HG03378 (cell line): Measurements from ENCODE around the gene PPP2R2D.
"Not testable (repeated sequence)": the region's sequence is repeated elsewhere in the genome, so short reads cannot be mapped to it uniquely, and the experiment has no call there.

Experiments
- ATAC-seq: cut with Tn5 transposase; IDR thresholded peaks from one replicate; pipeline ENCODE4 v1.9.1; 2021; ENCODE audit warnings: mild to moderate bottlenecking, moderate library complexity; ENCODE audit not compliant: unreplicated experiment

PPP2R2D gene

DNA sequence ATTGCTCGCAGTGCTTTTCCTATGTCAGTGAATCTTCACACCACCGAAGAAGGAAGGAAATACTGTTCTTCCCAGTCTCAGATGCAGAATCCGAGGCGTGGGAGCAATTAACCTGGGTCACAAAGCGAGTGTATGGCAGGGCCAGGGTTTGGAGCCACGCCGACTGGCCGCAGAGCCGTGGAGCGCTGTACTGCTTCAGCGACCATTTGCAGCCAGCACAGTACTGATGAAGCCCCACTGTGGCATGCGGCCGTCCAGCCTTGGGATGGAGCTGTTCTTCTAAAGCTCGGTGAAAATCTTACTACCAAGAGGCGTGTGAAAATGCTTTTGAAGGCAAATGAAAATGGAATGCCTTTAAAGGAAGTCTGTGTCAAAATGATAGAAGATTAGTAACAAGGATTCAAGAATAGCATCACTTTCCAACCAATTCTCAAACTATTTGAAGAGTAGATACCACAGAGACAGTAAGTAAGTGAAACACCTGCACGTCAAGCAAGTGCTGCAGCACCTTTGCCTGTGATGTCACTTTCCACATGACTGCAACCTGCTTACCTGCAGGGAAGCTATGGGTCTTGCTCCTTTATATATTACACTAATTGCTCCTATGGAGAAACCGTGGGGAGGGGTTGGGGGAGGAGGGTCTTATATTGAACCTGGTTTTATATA, 4.9 kb downstream of the PPP2R2D start:
- ATAC-seq: no peak

DNA sequence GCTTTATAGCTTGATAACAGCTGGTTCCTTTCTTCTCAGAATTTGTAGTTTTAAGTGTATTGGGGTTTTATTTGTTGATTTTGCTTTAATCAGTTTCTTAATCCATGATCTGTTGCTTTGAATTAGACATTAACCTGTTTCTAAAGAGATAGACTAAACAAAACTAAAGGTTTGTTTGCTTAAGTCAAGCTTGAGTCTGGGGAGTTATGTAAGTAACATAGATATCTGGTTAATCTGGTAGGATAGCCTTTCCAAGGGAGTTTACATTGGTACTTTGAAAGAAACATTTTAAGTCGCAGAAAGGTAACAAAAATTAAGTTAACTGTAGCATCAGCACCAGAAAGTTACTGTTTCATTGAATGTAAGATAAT, 5.4 kb downstream of the PPP2R2D start:
- no peak for ATAC-seq

DNA sequence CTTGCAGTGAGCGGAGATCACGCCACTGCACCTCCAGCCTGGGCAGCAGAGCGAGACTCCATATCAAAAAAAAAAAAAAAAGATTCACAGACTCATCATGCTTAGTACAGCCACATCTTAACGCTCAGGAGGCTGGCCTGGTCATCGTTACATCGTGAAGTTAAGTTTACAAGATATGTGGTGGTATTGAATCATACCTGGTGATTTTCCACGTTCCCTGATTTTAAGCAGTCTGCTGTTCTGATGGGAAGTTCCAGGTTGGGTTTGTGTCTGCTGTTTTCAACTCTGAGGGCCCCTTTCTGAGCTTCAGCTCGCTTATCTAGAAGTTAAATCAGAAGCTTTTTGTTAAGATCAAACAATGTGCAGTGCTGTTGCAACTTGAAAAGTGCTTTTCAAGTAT, 6.9 kb downstream of the PPP2R2D start:
- ATAC-seq: no peak

DNA sequence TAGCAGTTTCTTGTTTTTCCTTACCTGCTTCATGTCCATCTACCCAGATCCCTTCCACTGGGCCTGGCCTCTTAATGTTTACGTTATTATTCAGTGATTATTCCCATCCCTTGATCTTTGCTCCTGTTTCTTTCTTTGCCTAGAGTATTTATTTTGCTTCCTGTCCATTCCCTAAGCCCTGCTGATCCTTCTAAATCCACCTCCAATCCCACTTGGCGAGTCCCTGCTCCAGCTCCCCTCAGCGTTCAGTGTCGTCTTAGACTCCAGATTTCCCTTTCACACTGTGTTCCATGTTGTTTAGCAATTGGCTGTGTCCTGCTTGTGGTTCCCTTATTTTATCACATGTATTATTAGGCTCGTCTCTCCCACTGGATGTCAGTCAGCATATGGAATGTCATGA, 7.3 kb downstream of the PPP2R2D start:
- ATAC-seq: no peak

DNA sequence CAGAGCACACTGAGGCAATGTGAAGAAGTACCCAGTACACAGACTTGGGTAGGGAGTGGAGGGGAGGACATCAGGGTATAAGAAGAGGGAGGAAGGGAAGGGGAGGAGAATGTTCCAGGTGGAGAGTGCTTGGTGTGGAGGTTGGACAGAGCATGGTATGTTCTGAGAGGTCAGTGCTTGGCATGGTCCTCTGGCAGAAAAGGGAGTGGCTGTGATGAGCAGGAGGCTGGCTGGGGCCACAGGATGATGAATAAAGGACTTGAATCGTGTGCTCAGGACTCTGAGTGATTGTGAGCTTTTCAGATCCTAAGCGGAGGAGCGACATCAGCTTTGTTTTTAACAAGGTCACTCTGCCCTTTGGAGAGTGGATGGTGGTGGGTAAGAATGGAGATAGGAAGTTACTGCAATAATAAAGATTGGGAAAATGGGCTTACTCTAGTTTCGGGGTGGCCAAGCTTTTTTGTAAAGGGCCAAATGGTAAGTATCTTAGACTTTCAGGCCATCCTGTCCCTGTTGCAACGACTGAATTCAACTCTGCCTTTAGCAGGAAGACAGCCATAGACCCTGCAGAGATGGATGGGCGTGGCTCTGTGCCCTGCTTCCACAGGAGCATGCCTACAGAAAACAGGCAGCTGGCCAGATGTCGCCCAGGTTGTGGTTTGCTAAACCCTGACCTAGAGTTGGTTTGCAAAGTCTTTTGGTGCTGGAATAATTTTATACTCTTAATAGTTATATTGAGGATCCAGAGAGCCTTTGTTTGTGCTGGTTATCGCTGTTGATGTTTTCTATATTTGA, 8.4 kb downstream of the PPP2R2D start:
- ATAC-seq: no peak

DNA sequence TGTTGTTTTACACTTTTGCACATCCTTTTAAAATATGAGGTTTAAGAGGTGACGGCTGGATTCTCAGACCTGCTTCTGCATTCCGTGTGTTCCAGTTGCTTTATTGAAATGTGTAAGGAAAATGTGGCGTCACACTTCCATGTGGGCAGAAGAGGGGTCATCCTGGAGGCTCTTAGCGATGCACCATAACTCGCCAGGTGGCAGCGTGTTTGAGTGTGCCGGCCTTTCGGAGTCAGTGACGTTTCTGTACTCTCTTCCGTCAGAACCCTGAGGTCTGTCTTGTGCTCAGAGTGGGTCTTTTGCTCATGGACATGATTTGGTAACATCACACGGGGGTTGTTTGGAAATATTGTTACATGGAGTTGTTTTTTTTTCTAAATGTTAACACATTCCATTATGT, 9.1 kb downstream of the PPP2R2D start:
- no peak for ATAC-seq

DNA sequence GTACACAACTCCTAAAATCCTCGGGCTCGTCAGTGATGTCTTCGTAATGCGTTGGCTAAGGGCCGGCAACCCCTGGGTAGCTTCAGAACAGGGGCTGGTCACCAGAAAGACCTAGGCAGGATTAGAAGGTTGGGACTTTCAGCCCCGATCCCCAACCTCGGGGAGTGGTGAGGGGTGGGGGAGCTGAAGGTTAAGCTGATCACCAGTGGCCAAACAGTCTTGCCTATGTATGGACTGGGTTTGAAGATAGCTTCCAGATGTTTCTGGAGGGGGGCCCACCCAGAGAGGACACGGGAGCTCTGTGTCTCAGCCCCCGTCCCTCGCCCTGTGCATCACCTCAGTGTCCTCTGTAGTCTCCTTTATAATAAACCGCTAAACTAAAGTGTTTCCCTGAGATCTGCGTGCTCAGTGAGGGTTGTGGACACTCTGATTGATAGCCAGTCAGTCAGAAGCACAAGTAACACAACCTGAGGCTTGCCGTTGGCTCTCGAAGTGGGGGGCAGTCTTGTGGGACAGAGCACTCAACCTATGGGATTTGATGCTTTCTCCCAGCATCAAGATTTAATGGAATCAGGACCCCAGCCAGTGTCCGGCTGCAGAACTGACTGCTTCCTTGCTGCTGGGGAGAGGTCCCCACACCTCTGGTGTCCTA, 10.0 kb downstream of the PPP2R2D start:
- ATAC-seq: no peak

DNA sequence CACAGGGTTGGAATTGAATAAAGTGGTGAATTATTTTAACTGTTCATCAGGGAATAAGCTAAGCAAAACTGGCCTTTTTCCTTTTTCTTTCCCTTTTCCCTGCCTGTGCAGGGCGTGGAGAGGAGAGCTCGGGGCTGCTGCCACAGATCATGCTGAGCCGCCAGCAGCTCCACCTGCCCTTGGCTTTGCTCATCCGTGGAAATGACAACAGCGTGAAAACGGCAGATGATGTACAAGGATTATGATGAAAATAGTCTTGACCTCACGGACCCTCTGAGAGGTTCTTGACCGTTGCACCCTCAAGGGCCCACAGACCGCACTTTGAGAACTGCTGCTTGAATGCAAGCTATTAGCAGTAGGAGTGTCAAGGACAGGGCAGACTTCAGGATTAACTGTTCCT, 10.6 kb downstream of the PPP2R2D start:
- ATAC-seq: no peak

DNA sequence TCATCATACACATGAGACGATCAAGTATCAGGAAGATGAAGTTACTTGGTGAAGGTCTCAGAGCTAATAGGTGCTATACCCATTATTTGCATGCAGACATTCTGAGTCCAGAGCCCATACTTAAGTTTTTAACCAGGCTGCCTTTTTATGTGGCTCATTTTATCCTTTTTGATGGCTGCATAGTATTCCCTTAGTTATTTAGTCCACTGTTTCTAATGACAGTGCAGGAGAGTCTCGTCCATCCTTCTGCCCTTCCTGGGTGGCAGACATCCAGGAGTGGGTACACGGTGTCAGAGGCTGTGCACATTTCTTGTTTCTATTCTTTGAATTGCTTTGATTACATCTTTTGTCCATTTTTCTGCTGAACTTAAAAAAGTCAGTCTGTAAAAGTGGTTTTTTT, 11.8 kb downstream of the PPP2R2D start:
- no peak for ATAC-seq

DNA sequence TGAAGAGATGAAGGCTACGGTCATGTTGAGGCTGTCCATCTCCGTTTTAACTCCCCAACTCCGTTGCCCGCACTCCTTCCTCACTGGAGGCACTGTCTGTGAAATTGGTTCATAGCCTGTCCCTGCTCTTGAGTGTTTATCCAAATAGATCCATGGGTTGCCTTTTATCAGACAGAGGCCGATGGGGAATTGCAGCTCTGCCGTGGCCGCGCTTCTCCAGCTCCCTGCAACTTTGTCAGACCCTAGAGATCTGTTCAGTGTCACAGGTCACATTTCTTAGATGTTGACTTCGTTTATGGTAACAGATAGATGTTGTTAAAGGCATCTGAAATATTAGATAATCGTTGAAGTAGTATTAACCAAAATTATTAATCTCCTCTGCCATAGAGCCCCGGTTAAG, 14.7 kb downstream of the PPP2R2D start:
- ATAC-seq: no peak

DNA sequence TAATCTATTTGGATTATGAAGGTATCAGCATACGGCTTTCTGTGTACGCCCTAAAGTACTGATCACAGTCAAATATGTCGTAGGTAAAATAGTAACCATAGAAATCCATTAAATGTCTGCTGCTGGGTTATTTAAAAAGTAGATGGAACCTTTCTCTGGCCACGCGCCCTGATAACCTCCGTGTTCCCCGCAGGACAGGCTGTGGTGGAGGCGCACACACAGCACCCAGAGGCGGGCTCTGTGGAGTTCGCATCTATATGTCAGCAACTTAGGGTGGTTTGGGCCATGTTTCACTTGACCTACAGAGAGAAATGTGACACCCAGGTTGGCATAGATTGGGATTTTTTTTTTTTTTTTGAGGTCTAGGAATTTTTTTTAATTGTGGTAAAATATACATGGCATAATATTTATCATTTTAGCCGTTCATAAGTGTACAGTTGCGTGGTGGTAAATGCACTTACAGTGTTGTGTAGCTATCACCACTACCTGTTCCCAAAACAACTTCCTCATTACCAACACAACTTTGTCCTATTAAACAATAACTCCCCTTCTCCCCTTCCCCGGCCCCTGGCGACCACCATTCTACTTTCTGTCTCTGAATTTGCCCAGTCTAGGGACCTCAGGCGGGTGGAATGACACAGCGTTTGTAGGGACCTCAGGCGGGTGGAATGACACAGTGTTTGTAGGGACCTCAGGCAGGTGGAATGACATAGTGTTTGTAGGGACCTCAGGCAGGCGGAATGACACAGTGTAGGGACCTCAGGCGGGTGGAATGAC, 15.4 kb downstream of the PPP2R2D start:
- no peak for ATAC-seq

DNA sequence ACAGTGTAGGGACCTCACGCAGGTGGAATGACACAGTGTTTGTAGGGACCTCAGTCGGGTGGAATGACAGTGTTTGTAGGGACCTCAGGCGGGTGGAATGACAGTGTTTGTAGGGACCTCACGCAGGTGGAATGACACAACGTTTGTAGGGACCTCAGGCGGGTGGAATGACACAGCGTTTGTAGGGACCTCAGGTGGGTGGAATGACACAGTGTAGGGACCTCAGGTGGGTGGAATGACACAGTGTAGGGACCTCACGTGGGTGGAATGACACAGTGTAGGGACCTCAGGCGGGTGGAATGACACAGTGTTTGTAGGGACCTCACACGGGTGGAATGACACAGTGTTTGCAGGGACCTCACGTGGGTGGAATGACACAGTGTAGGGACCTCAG, 16.0 kb downstream of the PPP2R2D start:
- not testable (repeated sequence) for ATAC-seq

DNA sequence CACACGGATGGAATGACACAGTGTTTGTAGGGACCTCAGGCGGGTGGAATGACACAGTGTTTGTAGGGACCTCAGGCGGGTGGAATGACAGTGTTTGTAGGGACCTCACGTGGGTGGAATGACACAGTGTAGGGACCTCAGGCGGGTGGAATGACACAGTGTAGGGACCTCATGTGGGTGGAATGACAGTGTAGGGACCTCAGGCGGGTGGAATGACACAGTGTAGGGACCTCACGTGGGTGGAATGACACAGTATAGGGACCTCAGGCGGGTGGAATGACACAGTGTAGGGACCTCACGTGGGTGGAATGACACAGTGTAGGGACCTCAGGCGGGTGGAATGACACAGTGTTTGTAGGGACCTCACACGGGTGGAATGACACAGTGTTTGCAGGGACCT, 16.7 kb downstream of the PPP2R2D start:
- not testable (repeated sequence) for ATAC-seq

DNA sequence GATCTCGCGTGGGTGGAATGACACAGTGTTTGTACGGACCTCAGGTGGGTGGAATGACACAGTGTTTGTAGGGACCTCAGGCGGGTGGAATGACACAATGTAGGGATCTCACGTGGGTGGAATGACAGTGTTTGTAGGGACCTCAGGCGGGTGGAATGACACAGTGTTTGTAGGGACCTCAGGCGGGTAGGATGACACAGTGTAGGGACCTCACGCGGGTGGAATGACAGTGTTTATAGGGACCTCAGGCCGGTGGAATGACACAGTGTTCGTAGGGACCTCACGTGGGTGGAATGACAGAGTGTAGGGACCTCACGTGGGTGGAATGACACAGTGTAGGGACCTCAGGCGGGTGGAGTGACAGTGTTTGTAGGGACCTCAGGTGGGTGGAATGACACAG, 18.7 kb downstream of the PPP2R2D start:
- ATAC-seq: not testable (repeated sequence)

DNA sequence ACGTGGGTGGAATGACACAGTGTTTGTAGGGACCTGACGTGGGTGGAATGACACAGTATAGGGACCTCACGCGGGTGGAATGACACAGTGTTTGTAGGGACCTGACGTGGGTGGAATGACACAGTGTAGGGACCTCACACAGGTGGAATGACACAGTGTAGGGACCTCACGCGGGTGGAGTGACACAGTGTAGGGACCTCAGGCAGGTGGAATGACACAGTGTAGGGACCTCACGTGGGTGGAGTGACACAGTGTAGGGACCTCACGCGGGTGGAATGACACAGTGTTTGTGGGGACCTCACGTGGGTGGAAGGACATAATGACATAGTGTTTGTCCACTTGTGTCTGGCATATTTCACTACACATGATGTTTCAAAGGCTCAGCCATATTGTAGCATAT, 19.3 kb downstream of the PPP2R2D start:
- no peak for ATAC-seq

DNA sequence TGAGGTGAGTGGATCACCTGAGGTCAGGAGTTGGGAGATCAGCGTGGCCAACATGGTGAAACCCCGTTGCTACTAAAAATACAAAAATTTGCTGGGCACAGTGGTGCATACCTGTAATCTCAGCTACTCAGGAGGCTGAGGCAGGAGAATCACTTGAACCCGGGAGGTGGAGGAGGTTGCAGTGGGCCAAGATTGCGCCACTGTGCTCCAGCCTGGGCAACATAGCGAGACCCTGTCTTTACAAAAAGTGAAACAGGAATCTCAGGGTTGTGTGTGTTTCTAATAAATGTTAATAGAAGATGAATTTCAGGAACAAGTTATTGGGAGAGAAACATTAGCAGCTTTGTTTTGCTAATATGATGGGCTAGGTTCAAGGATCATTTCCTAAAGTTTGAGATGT, 19.9 kb downstream of the PPP2R2D start:
- no peak for ATAC-seq

DNA sequence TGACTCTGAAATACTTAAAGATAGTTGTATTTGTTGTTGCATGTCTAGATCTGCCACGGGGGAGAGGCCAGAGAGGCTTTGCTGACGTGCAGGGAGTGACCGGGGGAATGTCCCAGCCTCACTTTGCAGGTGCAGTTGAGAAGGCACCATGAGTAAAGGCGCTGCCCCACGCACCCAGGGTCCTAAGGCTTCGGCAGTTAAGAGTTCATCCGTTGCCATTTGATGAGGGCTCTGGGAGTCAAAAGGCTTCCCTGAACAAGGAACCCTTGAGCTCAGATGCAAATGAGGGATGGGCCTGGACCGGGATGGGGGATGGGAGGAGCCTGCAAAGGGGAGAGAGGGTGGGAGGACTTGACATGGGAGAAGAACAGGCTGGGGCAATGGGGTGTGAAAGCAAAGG, 20.4 kb downstream of the PPP2R2D start:
- peak; percentile 51 for ATAC-seq

DNA sequence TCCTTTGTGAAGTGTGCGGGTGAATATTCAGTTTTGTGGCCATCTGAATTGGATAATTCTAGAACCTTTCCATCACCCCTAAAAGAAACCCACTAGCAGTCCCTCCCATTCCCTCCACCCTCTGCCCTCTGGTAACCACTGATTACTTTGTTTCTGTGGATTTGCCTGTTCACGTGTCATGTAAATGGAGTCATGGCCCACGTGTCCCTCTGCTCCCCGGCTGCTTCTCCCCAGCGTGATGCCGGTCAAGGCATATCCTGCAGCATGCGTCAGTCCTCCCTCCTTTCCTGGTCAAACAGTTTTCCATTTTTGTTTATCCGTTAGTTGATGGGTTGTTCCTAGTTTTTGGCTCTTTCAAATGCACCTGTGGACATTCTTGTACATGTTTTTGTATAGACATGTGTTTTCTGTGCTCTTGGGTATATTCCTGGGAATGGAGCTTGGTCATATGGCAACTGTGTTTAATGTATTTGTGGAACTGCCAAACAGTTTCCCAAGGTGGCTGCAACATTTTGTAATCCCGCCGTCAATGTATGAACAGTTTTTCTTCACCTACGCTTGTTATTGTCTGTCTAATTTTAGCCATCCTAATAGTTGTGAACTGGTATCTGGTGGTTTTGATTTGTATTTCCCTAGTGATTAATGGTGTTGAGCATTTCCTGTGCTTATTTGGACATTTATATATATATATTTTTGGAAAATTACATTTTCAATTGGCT, 22.4 kb downstream of the PPP2R2D start:
- ATAC-seq: no peak

DNA sequence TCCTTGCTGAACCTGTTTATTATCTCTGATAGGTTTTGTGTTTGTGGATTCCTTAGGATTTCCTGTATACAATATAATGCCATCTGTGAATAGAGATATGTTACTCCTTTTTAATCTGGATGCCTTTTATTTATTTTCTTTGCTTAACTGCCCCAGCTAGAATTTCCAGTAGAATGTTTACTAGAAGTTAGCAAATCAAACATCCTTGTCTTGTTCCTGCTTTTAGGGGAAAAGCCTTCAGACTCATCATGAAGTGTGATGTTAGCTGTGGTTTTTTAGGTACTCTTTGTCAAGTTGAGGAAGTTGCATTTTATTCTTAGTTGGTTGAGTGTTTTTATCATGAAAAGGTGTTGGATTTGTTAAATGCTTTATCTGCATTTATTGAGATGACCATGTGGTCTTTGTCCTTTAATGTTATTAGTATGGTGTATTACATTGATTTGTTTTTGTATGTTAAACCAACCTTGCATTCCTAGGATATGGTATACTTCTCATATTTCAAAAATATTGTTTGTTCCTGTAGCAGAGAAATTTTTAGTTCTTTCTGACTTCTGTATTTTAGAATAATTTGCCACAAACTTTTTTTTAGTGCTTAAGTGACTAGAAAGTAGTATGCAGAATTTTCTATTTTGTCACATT, 24.3 kb downstream of the PPP2R2D start:
- no peak for ATAC-seq

DNA sequence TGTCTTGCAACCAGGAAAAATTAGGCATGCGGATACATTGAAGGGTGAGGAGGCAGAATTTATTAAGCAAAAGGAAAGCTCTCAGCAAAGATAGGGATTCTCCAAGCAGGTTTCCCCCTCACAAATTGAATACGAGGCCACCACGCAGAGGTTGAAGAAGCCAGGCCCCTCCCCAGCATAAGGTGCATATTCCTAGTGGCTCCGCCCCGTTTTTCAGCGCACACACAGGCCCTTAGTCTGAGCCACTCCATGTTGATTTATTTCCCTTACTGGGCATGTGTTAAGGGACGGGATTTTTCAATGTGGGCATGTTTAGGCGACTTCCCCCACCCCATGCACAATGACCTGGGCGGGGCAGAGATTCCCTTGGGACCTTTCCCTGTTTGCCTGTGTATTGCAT, 24.9 kb downstream of the PPP2R2D start:
- no peak for ATAC-seq
